ENCODE data around the gene CLEC4G. TPM values are rescaled to one million over a fixed set of nuclear protein-coding genes. Genes with fewer than 3 reads are reported as not detected.

Gene CLEC4G
- total RNA-seq, 1 donor from 2014 or later, result 0.92 TPM

DNA sequence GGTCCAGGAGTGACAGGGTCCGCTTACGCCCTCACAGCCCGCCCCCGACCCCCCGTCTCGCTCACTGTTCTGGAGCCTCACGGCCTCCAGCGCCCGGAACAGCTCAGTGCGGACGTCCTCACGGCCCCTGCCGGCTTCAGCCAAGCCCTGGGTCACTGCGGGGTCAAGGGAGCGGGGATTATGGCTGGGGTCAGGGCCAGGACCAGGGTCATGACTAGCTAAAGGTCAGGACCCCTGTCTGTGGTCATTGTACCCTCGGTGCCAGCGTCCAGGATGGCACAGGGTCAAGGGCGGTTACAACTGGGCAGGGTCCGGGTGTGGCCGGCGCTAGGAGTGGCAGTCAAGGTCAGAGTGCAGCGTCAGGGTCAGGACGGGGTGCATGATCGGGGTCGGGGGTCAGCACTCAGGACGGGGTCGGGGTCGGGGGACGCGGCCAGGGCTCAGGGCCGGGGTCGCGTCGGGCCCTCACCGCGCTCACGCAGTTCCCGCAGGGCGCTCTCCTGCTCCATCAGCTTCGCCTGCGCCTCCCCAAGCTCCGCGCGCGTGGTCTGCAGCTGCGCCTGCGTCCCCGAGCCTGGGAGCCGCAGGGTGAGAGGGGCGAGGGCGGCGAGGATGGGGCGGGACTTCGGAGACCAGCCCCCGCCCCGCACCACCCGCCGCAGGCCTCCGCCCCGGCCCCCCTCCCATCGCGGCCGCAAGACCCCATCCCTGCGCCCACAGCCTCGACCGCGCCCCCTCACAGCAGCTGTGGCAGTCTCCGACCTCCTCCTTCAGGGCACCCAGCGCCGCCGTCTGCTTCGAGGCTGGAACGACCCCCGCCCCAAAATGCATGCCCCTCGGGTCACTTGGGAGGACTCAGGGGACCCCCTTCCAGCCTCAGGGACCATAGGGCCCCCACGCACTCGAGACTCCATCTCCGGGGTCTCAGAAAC is 1.4 kb downstream of the CLEC4G start:
- DNase-seq (ENCODE audit: low spot score), result peak; percentile 67
- intact Hi-C loops (cut with DNase I), result no loop called here

GRCh38 chr19:7729831-7730285 is 2.1 kb downstream of the CLEC4G start:
- intact Hi-C loops (cut with DNase I), result no loop called here

GRCh38 chr19:7729211-7729610 is 2.7 kb downstream of the CLEC4G start:
- no peak for DNase-seq (ENCODE audit: low spot score)
- intact Hi-C loops (cut with DNase I), result no loop called here

More at GRCh38 chr19:7729831-7730285, 2.1 kb downstream of the CLEC4G start:
- peak; percentile 70 for DNase-seq (ENCODE audit: low spot score)

DNA sequence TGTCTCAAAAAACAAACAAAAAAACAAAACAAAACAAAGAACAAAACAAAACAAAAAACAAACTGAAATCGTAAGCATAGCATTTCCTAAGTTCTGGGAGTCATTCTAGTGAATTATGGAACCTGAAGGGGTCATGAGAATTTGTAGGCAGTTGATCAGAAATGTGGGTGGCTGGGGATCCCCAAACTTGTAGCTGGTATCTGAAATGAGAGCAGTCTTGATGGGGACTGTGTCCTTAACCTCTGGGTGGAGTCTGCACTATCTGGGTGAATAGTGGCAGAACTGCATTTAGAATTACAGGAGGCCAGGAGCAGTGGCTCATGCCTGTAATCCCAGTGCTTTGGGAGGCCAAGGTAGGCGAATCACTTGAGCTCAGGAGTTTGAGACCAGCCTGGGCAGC is 6.1 kb downstream of the CLEC4G start:
- intact Hi-C loops (cut with DNase I), result no loop called here

GRCh38 chr19:7722231-7722651 is 9.7 kb downstream of the CLEC4G start:
- intact Hi-C loops (cut with DNase I), result no loop called here

More for the DNA sequence above, 6.1 kb downstream of the CLEC4G start:
- no peak for DNase-seq (ENCODE audit: low spot score)

DNA sequence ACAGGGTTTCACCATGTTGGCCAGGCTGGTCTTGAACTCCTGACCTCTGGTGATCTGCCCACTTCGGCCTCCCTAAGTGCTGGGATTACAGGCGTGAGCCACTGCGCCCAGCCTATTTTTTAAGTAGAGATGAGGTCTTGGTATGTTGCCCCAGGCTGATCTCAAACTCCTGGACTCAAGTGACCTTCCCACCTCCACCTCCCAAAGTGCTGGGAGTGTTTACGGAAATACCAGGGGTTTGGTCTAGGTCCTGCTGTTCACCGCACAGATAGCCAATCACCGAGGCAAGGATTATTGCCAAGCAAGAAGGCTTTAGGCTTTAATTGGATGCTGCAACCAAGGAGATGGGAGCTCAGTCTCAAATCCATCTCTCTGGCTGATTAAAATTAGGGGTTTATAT is 11.6 kb downstream of the CLEC4G start:
- intact Hi-C loops (cut with DNase I), result no loop called here

More at GRCh38 chr19:7722231-7722651, 9.7 kb downstream of the CLEC4G start:
- DNase-seq (ENCODE audit: low spot score), result no peak

DNA sequence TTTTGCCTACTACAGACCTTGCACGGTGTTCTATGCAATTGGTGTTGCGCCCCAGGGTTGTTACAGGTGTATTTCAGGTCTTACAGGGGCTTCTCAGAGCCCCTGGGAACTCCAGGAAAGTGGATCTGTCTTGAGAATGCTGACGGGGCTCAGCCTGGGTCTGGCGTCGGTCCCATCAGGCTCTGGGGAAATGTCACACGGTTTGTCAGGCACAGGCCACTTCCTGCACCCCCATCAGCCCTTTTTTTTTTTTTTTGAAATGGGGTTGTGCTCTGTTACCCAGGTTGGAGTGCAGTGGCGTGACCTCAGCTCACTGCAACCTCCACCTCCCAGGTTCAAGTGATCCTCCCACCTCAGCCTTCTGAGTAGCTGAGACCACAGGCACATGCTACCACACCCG is 13.2 kb downstream of the CLEC4G start:
- intact Hi-C loops (cut with DNase I), result no loop called here

More for the DNA sequence above, 11.6 kb downstream of the CLEC4G start:
- DNase-seq (ENCODE audit: low spot score), result no peak

DNA sequence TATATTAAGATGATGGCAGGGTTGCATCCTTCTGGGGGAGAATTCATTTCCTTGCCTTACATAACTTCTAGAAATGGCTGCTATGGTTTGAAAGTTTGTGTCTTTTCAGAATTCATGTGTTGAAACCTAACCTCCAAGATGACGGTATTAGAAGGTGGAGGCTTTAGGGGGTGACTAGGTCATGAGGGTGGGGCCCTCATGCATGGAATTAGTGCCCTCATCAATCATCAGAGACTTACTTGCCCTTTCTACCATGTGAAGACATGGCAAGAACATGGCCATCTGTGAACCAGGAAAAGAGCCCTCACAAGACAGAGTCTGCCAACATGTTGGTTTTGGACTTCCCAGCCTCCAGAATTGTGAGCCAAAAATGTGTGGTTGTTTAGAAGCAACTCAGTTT is 15.1 kb downstream of the CLEC4G start:
- intact Hi-C loops (cut with DNase I), result no loop called here
- DNase-seq (ENCODE audit: low spot score), result no peak

More for the DNA sequence above, 13.2 kb downstream of the CLEC4G start:
- DNase-seq (ENCODE audit: low spot score), result no peak

DNA sequence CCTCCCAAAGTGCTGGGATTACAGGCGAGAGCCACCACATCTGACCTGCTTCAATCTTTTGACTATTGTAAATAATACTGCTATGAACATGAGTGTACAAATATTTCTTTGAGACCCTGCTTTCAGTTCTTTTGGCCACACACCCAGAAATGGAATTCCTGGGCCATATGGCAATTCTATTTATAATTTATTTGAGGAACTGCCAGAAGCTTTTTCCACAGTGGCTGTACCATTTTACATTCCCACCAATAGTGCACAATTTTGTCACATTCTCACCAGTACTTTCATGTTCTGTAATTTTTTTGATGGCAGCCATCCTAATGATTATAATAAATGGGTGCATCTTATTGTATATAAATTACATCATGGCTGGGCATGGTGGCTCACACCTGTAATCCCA is 16.2 kb downstream of the CLEC4G start:
- intact Hi-C loops (cut with DNase I), result no loop called here
- no peak for DNase-seq (ENCODE audit: low spot score)

DNA sequence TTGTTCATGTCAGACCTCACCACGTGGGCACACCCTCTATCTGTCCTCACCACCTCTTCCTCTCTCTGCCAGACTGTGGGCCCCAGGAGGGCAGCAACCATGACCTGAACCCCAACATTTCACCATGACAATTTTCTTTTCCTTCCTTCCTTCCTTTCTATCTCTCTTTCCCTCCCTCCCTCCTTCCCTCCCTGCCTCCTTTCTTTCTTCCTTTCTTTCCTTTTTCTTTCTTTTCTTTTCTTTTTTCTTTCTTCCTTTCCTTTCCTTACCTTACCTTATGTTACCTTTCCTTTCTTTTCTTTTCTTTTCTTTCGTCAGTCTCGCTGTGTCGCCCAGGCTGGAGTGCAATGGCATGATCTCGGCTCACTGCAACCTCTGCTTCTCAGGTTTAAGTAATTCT is 21.3 kb downstream of the CLEC4G start:
- intact Hi-C loops (cut with DNase I), result no loop called here
- DNase-seq (ENCODE audit: low spot score), result no peak

DNA sequence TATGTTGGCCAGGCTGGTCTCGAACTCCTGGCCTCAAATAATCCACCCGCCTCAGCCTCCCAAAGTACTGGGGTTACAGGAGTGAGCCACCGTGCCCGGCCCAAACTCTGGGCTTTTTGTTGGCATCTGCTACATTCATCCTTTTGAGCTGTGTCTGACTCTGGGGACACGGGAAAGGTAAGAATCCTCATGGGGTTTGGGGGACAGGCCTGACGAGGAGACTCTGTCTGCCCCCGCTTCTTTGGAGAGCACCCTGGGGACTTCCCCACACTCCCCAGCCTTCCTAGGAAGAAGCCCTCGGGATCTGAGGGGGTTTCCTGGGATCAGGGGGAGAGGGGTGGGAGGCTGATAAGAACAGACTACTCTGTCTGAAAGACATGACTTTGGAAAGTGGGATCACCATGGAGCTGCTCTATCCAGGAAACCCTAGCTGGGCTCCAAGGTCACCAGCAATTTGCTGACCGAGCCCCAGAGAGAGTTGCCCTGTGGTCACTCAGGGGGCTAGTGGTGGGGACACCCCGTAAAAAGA is 21.9 kb downstream of the CLEC4G start:
- intact Hi-C loops (cut with DNase I), result no loop called here
- no peak for DNase-seq (ENCODE audit: low spot score)

DNA sequence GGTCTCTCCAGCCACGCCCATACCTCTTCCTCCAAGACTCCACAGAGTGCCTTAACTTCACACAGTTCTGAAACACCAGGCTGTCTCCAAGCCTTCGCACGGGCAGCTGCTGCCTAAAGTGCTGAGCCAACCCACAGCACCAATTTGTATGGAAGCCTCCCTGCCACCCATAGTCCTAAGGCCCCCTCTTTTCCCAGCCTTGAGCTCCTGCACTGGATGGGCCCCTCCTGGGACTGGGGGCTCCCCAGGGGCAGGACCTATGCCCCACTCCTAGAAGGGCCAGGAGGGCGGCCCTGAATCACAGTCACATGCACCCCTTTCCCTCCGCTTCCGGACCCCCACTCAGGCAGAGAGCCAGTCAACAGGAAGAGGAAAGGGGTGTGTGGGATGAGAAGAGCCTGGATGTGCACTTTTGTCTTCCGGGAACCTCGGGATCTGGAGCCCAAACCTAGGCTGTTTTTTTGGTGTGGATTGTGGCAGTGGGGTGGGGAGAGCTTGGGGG is 24.9 kb downstream of the CLEC4G start:
- intact Hi-C loops (cut with DNase I), result no loop called here
- no peak for DNase-seq (ENCODE audit: low spot score)

DNA sequence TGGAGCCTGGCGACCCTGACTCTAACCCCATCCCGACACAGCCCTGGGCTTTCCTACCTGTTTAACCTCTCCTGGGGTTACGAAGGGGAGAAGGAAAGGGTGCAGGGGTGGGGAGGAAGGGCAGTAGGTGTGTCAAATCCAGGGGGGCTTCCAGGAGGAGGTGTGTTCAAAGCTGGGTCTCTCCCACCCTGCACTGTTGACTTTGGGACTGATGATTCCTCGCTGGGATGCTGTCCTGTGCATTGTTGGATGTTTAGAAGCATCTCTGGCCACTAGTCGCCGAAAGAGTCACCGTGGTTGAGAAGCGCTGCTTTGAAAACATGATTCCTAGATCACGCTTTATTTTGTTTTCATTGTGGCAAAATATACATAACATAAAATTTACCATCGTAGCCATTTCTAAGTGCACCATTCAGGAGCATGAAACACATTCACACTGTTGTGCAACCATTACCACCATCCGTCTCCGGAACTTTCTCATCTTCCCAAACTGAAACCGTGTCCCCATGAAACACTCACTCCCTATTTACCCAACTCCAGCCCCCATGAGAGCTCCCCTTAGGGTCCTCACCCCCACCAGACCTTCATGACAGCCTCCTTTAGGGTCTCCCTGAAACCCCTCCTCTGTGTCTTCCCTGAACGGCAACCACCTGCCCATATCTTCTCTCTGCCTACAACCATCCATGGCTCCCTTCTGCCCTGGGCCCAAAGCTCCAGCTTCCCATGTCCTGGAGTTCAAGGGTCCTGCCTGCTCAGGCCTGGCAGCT is 25.5 kb downstream of the CLEC4G start:
- intact Hi-C loops (cut with DNase I), result no loop called here
- no peak for DNase-seq (ENCODE audit: low spot score)

GRCh38 chr19:7705387-7706187 is 26.3 kb downstream of the CLEC4G start:
- DNase-seq (ENCODE audit: low spot score), result peak; percentile 80
- intact Hi-C loops (cut with DNase I), result no loop called here

- intact Hi-C loops (cut with DNase I), result no loop called here
- DNase-seq (ENCODE audit: low spot score), result no peak
Observed at GRCh38 chr19:7704280-7705060, 27.4 kb downstream of the CLEC4G start.

GRCh38 chr19:7703332-7703731 is 28.6 kb downstream of the CLEC4G start:
- DNase-seq (ENCODE audit: low spot score), result no peak

GRCh38 chr19:7701654-7702457 is 30.1 kb downstream of the CLEC4G start, which contains the start of gene FCER2:
FCER2 (minus strand) TSS chr19:7702131; CDS start chr19:7699760, 2,371 bp downstream.
- no peak for DNase-seq (ENCODE audit: low spot score)
- intact Hi-C loops (cut with DNase I), result no loop called here

More at GRCh38 chr19:7703332-7703731, 28.6 kb downstream of the CLEC4G start:
- intact Hi-C loops (cut with DNase I), result no loop called here
